ENCODE measurements around the gene SEBOX.
"Not testable (repeated sequence)": the region's sequence is repeated elsewhere in the genome, so short reads cannot be mapped to it uniquely, and the experiment has no call there.

SEBOX gene

DNA sequence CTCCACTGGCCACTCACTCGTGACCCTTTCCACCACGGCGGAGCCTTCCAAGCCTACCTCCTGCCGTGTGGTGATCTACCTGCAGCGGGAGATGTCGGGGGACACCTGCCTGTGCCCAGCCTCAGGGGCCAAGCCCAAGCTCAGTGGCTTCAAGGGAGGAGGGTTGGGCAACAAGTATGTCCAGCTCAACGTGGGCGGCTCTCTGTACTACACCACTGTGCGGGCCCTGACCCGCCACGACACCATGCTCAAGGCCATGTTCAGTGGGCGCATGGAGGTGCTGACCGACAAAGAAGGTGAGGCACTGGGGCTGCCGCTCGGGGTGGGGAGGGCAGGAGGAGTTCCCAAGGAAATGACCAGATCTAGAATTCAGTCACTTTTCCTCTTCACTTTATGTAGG is 25.6 kb downstream of the SEBOX start:
- TF ChIP-seq, protein P1, sequence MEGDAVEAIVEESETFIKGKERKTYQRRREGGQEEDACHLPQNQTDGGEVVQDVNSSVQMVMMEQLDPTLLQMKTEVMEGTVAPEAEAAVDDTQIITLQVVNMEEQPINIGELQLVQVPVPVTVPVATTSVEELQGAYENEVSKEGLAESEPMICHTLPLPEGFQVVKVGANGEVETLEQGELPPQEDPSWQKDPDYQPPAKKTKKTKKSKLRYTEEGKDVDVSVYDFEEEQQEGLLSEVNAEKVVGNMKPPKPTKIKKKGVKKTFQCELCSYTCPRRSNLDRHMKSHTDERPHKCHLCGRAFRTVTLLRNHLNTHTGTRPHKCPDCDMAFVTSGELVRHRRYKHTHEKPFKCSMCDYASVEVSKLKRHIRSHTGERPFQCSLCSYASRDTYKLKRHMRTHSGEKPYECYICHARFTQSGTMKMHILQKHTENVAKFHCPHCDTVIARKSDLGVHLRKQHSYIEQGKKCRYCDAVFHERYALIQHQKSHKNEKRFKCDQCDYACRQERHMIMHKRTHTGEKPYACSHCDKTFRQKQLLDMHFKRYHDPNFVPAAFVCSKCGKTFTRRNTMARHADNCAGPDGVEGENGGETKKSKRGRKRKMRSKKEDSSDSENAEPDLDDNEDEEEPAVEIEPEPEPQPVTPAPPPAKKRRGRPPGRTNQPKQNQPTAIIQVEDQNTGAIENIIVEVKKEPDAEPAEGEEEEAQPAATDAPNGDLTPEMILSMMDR (IDR thresholded peaks at IDR 0.05): no peak
- TF ChIP-seq ZFX (IDR thresholded peaks at IDR 0.05; ENCODE audit: borderline replicate concordance): no peak
- no peak overlapping the region for H3K27ac ChIP-seq

DNA sequence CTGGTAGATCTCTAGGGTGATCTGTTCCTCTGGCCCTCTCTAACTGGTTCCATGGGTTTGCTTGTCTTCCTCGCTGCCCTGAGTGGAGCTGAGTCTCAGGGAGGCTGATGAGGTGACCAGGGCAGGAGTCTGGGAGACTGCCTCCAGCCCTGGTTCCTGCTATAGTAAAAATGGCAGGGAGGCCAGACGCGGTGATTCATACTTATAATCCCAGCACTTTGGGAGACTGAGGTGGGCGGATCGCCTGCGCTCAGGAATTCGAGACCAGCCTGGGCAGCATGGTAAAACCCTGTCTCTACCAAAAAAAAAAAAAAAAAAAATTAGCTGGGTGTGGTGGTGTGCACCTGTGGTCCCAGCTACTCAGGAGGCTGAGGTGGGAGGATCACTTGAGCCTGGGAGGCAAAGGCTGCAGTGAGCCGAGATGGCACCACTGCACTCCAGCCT is 26.2 kb downstream of the SEBOX start:
- H3K27ac ChIP-seq: not testable (repeated sequence)

DNA sequence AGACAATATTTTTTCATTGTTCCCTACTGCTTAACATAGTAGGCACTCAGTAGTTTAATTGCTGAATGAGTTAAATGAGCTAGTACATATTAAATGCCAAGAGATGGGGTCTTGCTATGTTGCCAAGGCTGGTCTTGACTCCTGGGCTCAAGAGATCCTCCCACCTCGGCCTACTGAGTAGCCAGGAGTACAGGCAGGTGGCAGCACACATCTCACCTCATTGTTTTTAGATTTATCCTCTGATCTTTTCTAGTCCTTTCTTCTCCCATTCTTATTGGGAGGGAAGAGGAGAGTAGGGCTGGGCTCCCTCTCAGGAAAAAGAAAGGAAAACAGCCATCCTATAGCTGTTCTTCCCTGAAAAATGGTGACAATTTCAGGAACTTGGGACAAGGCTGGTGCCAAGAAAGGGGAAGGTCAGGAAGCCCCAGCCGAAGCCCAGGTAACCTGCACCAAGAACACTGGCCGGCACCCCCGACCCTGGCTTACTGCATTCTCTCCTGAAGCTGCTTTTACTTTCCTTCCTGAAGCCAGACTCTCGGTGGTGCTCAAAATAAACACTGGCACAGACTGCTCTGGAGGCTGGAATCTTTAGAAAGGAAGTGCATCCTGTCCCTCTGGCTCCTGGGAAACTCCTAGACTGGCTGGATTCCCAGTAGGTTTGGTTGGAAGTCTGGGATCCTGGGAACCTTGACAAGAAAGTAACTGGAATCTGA is 26.8 kb downstream of the SEBOX start:
- TF ChIP-seq, protein P1 (IDR thresholded peaks at IDR 0.05): no peak
- TF ChIP-seq ZFX (IDR thresholded peaks at IDR 0.05; ENCODE audit: borderline replicate concordance): no peak
- no peak overlapping the region for H3K27ac ChIP-seq

DNA sequence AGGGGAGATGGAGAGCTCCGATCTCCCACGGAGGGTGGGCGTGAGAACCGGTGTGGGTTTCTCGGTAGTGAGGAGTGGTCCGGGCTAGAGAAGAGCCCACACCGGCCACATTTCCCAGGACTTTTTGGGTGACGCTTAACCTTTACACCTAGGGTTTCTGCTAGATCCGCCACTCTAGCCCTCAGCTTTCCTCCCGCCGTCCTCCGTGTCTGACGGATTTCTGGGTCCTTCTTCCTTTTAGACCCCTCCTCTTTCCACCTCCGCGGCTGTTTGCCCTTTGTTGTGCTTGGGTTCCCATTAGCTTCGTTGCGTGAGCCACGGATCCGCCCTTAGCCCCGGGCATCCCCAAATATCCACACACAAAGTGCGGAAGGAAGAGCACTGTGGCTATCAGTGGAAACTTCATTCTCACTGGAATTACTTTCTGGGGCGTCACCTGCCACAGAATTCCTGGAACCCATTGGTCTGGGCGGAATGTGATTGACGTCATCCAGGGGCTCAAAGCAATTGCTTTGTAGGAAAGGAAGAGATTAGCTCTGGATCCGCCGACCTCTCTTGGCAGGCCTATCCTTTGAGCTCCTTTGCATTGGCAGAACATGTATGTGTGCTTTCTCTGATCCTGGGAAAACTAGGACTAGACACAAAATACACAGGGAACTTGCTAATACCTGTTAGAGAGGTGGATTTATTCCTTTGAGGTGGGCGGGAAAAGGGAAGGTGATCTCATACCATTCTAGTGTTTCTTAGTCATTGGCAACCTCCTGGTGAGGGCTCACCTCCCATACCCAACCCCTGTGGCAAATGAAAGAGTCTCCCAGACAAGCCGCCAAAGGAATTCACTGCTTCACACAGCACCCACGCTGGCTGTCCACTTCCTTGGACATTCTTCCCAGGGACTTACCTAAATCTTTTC is 28.8 kb downstream of the SEBOX start:
- peak overlapping the region; percentile 70 for H3K27ac ChIP-seq
- no peak for TF ChIP-seq ZFX (IDR thresholded peaks at IDR 0.05; ENCODE audit: borderline replicate concordance)
- TF ChIP-seq, protein P1 (IDR thresholded peaks at IDR 0.05): no peak

DNA sequence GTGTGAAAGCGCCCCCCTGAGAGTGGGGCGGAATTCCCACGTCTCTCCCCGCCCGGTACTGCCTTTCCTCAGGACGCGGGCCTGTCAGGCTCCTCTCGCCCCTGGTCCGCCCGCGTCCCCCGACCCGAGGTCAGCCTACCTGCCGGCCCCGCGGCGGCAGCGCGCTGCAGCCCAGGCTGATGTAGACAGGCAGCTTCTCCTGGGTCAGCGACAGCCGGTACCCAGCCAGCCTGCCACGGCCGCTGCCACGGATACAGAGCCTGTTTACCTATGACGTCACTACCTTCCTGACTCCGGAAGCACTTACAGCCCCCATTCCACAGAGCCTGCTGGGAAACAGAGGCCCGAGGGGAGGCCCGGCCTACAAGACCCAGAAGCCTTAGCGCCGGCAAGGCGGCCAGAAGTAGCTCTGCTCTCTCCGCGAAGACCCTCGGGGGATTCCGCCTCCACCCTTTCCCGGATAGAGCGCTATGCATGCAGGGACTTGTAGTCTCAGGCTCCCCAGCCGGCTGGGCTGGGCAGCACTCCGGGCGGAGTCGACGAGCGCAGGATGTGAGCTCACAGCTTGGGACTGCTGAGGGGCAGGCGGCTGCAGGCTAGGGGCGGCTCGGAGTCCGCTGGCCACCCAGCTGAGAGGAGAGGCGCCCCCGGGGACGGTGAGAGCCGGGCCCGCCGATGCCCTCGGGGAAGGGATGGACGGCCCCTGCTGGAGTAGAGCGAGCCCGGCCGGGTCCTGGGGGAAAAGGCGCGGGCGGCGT is 29.6 kb downstream of the SEBOX start, which contains the start of the genes IFT20 and TNFAIP1:
Gene IFT20 (minus strand): TSS at position 272 of the 758 bp plus-strand sequence. CDS start 3,487 bp downstream, outside the sequence.
Gene TNFAIP1 (plus strand): TSS at position 561 of the 758 bp plus-strand sequence. CDS start 3,761 bp downstream, outside the sequence.
- TF ChIP-seq, protein P1 (IDR thresholded peaks at IDR 0.05): no peak
- no peak for TF ChIP-seq ZFX (IDR thresholded peaks at IDR 0.05; ENCODE audit: borderline replicate concordance)
- peak within 1 kb of the TSS; percentile 70 for H3K27ac ChIP-seq

DNA sequence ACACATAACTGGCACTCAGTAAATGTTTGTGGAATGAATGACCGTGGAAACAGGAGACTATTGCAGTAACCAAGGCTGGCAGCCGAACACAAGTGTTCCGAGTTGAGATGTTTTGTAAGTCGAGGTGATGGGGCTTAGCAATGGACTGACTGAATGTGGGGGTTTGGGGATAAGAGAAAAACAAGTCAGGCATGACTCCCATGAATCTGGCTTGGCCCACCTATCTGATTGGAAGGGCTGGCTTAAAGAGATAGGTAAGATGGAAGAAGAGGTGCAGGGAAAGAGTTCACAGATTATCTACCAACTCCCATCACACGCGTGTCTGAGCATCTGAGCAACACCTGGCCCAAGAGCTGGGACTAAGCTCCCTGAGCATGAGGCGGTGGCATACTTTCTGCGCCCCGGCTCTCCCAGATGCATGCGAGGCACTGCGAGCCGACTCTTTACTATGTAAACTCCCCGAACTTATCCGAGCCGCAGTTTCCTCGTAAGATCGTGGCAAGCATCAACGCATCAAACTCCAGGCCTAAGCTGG is 30.3 kb downstream of the SEBOX start:
- TF ChIP-seq, protein P1 (IDR thresholded peaks at IDR 0.05): no peak
- no peak for TF ChIP-seq ZFX (IDR thresholded peaks at IDR 0.05; ENCODE audit: borderline replicate concordance)
- peak overlapping the region; percentile 70 for H3K27ac ChIP-seq

DNA sequence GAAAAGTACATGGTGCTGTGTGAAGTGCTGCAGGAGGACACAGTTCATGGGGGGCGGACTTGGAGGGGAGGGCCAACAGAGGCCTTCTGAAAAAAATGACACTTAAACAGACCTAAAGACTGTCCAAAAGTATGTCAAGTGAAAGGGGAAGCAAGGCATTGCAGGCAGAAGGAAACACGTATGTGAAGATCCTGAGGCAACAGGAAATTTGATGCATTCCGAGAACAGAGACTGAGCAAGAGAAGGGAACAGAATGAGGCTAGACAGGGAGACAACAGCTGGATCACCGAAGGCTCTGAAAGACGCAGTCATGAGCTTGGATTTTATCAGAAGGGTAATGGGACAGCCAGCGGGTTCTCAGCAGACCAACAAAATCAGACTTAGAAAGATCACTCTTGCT is 30.8 kb downstream of the SEBOX start:
- H3K27ac ChIP-seq: no peak overlapping the region
- no peak for TF ChIP-seq ZFX (IDR thresholded peaks at IDR 0.05; ENCODE audit: borderline replicate concordance)
- TF ChIP-seq, protein P1 (IDR thresholded peaks at IDR 0.05): no peak
